Kidney capillary endothelial cell (primary cell): ENCODE data around the gene TUBG2.
A peak's percentile ranks its signal among the peaks of the same experiment; 100 is the strongest.
"Not testable (repeated sequence)": the region's sequence is repeated elsewhere in the genome, so short reads cannot be mapped to it uniquely, and the experiment has no call there.

Experiments
- DNase-seq: peaks from one replicate; pipeline ENCODE4 v3.0.0-alpha.2; 2018; ENCODE audit warnings: low spot score

The TUBG2 gene

DNA sequence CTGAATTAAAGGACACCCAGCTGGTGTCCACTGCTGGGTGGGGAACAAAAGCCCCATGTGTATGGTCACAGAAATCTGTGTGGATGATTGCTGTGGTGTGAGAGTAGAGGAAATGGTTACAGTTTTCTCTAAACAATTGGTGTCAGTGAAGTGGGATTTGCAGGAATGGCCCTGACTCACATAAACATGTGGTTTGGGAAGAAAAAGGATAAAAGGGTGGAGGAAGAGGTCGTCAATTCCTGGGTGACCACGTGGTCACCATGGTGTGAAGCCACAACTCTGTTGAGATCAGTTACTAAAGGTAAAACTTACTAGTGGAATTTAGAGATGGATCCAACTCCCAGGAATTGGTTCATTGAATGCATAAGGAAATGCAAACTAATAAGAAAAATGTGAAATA lies 3.6 kb upstream of the TUBG2 start:
- DNase-seq = no peak

DNA sequence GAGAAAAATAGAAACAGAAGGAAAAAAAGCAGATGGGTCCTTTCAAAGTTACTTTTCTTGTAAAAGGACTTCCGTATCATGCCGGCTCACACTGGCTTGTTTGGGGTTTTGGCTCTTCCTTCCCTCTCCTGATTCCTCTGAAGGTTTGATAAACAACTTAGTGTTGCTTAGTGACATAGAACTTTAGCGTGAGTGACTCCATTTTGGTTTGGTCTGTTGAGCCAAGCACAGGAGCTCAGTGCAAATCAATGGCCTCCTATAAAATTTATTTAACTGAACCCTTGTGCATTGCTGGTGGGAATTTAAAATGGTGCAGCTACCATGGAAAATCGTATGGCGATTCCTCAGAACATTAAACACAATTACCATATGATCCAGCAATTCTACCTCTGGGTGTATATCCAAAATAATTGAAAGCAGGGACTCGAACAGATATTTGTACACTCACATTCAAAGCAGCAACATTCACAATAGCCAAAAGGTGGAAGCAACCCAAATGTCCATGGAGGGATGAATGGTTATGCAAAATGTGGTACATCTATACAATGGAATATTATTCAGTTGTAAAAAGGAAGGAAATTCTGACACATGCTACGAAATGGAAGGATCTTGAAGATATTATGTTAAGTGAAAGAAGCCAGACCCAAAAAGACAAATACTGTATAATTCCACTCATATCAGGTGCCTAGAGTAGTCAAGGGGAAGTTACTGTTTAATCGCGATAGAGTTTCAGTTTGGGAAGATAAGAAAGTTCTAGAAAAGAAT lies 1.1 kb upstream of the TUBG2 start:
- no peak for DNase-seq

DNA sequence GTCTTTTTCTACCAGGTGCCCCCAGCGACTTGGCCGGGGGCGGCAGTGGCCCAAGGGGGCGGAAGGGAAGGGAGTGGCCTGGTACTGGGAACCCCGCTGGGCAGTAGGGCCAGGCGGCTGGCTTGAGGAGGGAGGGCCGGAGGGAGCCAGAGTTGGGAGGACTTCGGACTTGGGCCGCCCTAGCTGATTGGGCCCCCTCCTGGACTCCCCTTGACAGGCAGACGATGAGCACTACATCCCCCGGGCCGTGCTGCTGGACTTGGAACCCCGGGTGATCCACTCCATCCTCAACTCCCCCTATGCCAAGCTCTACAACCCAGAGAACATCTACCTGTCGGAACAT lies 819 bp downstream of the TUBG2 start:
- DNase-seq = not testable (repeated sequence)

DNA sequence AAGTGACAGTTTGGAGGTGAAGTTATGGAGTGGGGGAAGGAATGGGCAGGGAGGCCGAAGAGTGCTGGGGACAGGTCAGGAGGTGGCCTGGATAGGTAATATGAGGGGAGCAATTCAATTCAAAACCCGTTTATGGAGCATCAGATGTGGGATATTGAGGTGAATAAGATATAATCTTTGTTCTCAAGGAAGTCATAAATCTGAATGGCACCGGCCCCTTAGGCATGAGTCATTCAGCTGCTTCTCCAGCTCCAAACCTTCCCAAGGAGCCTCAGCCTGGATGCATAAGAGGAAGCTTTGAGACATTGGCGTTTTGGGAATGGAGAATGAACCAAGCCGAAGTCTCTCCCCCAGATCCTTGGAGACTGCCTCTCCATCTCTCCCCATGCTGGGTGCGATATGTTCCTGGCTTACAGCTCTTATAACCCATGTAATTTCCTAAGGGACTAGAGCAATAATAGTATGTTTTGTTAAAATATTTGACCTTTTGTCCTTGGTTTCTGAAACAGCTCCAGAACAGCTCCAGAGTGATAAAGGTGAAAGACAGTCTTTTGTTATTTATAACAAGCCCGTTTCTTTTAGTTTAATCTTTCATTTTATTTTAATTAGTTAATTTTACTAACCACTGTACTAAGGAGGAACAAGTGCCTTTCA lies 1.7 kb downstream of the TUBG2 start:
- peak; percentile 60 for DNase-seq

DNA sequence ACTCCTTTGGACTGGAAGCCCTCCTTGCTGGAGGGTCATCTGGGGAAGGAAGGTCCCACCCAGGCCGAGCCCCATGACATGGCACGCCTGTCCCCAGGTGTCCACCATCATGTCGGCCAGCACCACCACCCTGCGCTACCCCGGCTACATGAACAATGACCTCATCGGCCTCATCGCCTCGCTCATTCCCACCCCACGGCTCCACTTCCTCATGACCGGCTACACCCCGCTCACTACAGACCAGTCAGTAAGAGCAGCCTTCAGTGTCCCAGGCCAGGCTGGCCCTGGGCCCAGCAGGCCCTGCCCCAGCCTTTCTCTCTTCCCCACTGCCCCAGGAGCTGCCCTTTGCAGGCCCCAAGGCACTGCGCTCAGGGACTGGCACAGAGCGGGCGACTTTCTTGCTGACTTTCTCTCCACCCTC lies 6.5 kb downstream of the TUBG2 start:
- DNase-seq = no peak

DNA sequence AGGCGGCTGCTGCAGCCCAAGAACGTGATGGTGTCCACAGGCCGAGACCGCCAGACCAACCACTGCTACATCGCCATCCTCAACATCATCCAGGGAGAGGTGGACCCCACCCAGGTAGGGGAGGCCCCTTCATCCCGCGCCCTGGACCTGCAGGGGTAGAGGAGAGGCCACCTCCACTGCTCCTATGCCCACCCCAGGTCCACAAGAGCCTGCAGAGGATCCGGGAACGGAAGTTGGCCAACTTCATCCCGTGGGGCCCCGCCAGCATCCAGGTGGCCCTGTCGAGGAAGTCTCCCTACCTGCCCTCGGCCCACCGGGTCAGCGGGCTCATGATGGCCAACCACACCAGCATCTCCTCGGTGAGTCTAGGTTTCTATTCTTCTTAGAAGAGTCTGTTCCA lies 7.0 kb downstream of the TUBG2 start:
- DNase-seq = not testable (repeated sequence)

DNA sequence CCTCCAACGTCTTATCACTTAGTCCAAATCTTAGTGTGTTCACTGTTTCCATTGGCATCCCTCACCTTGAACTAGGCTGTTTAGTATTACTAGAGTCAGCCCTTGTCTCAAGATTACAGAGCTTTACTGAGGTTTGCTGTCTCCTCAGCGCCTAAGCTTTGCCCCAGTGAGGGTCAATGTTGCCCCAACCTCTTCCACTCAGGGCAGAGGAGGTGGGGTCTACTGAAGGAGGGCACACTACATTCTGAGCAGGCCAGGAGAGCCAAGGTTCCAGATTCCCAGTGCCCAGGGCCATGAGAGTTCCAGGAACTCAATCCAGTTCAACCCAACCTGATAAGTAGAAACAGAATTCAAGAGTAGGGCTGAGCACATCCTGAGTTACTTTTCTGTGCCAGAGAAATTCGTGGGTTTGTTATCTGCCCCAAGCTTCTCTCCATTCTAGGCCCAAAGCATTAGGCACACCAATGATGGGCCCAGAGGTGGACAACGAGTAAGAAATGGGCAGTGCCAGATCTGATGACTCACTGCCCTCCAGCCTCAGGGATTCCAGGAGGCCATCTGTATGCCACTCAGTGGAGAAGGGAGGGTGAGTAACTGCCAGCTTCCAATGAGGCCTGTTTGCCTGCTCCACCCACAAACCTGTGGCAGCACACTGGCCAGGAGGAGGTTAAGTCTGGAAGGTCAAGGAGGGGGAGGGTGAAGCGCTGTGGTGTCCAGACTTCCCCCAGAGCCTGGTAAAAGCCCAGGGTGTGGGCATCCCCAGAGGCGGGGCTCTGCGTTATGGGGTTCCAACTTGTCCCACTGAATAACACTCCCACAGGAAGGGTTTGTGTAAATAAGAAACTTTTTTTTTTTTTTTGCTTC lies 8.2 kb downstream of the TUBG2 start:
- peak; percentile 40 for DNase-seq

DNA sequence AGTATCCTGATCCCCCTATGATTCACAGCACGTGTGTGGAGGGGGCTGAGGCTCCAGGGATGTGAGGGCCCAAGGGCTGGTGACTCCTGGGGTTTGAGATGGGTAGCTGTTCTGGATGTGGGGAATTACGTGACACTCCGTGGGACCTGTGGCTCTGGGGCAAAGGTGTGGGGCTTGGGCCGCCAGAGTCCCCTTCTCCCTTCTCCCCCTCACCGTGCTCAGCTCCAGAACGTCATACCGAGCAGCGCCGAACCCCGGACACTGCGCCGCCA lies 10.6 kb downstream of the TUBG2 start:
- no peak for DNase-seq

DNA sequence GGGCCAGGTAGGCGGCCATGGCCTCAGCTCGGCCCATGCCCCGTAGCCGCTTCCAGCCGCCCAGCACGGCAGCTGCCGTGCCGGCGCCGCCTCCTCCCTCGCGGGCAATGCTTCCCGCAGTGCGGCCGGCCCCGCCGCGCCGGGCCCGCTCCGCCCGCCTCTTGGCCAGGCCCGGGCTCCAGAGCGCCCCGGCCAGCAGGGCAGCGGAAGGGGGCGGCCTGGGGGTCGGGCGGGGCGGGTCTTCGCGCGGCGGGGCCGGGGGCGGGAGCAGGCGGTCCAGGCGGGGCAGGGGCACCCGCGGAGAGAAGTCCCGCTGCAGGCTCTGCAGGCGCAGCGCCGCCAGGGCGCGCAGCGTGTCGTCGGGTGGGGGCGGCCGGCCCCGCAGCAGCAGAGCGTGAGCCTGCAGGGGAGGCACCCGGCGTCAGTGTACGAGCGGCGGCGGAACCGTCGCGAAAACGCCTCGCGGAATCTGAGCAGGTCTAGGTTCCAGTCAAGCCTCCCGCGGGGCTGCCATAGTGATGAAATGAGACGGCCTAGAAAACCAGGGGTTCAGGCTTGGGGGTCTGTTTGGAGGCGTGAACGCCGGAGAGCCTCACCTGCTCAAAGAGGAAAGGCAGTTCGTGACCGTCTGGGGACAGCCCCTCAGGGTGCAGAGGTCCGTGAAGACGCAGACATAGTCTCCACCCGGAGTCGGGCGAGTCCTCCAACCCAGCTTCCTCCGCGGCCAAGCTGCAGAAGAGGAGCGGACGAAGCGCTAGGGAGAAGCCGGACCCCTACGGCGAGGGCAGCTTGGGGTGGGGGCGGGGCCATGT lies 11.1 kb downstream of the TUBG2 start:
- no peak for DNase-seq

DNA sequence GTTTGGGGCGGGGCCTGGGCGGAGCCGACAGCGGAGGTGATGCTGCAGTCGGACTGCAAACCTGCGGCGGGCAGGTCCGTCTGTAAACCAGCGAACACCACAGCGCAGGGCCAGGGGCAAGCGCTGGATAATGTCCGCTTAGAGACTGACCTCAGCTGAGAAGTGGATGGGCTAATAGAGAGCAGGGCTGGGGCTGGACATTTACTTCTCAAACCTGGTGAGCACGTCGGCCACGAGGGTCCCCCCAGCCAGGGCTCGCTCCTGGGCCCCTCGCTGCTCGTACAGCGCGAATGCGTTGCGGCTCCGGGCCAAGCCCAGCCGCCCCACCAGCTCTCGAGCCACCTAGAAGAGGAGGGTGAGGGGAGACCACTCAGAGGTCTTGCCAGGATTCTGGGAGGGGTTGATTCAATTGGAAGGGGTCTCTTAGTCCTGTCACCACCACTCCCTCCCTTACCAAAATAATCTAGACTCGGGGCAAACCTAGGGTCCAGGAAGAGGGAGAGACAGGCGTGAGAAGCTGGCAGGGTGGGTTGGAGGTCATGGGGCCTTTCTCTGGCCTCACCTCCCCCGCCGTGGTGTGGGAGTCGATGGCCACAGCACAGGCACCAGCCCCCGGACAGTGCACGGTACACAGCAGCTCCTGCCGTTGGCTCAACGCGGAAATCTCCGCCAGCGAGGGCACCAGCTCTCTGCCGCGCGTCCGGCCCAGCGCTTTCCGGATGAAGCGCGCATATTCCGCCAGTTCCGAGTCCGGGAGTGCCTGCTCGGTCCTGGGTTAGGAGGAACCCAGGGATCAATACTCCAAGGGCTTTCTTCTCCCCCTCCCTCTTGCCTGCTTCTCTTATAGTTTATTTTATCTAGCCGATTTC lies 11.9 kb downstream of the TUBG2 start:
- no peak for DNase-seq

DNA sequence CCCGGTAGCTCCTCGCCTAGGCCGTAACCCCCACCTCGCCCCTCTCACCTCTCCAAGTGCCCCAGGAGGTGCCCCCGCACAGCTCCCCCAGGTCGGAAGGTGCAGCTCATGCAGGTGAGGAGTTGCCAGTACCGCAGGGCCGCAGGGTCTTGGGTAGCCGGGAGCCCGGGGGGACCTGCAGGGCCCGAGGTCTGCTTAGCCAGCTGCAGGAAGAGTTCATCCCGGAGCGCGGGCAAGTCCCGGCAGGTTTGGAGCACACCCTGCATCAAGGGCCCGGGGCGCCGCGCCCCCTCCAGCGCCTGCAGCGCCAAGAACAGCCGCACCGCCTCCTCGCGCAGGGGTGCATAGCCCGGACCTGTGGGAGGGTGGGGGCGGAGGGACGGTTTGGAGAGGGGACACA lies 13.0 kb downstream of the TUBG2 start:
- no peak for DNase-seq

DNA sequence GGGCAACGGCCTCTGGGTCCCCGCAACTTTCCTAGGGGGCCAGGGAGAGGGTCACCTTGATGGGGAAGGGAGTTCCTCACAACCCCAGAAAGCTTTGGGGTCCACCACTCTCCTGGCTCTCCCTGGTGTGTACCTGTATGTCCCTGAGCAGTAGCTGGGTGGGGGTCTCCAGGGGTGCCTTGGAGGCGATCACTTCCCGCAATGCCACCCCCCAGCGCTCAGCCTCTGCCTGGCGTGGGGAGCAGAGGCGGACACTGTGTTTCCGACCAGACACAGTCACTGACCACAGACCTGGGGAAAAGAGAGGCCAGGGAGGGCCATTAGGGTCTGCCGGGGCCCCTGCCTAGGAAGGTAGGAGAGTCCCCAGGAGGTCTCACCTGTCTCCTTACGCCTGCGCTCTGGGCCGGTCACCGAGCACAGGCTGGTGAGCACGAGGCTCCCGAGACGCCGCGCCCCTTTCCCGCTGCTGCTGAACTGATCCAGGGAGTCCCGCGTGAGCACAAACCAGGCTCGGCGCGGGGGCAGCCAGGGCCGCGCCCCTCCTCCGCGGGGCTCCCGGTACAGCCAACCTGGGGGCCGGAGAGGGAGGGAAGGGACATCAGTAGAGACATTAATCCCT lies 14.3 kb downstream of the TUBG2 start:
- DNase-seq = no peak

DNA sequence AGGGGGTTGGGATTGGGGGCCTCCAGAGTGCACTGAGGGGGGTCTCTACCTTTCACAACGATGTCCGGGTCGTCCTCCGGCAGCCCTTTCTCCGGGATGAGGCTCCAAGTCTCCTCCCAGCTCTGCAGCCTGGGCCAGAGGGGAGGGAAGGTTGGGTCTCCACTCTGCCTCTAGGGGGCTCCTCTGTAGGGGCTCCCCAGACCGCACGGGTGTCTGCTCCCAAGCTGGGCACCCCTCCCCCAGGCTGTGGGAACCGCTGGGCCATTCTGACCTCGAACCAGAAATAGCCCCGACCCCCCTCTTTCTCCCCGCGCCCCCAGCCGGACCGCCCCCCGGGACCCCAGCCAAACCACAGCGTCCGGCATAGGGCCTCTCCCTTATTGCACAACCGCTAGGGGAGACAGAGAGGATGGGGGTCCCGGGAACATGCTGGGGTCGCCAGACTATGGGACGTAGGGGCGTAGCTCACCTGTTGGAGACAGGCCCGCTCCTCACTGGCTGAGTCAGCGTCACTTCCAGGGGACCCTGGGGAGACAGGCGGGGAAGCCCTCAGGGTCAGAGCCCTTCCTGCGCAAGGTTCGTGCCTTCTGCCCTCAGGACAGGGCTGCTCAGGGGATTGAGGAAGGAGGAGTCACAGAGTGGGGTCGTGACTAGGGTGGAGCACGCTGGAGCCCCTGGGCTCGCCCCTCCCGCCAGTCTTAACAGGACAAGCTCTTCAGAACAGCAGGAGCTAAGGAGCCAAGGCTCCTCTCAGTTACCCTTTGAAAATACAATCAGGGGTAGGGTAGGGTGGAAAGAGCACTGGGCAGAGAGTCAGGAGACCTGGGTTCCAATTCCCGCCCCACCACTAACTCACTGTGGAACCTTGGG lies 15.0 kb downstream of the TUBG2 start:
- DNase-seq = no peak

DNA sequence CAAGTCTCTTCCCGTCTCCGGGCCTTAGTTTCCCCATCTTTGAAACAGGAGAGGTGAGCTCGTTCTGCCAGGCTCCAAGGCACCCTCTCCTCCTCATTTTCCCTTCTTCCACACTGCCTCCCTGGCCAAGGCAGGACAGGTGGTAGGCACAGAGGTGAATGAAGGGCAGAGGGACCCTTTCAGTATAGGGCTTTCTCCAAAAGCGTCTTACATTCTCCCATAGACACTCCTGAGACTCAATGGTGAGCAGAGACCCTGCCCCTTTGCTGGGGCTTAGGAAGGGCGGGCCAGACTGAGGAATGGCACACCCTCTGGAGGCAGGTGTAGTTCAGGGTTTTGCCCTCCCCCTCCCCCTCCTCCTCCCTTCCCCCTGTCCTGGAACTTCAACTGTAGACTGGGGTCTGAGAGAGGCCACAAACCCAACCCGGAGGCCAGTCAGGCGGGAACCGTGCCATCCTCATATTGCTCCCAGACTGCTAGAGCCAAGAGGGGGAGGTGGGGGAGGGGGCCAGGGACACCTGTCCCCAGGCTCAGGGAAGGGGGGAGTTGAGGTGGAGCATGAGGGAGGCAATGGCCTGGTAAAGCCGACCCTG lies 15.8 kb downstream of the TUBG2 start:
- no peak for DNase-seq

DNA sequence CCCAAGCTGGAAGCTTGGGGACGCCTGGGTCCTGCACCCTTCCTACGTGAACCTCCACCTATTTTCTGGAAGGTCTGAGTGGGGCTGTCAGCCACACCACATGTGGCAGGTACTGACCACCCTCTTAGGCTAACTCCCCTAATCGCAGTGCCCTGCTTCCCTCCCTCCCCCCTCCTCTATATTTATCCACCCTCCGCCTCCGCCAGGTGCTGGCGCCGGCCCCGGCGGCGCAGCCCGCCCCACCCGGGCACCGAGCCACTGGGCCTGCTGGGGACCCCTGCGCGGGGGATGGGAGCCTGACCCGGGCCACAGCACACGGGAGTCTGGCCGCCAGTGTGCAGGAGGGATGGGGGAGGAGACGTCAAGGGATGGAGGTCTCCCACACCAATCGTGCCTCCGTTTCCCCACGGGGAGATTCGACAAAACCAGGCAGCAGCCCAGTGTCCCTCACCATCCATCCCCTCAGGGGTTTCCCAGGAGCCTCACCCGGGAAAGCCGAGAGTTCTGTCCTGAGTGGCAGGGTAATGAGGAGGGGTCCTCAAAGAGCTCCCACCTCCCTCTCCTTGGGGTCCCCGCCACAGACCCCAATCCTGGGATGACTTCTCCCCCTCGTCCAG lies 16.4 kb downstream of the TUBG2 start:
- no peak for DNase-seq

DNA sequence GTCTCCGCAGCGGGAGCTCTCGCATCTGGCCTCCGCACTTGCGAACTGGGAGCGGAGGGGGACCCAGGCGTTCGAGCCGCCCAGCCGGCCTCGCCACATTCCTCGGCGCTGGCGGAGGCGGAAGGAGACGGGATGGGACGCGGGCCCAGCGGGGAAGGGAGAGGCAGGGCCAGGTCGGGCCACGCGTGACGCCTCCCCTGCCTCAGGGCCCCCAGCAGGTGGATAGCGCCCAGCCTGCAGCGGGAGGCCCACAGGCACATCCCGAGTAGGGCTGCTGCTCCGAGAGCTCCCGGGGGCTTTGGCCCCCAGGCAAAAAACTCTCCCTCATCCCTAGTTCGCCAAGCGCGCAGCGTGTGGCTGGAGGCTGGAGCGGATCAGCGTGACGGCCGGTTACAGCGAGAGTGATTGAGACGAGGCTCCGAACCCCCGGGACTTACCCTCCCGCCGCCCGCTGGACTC lies 16.9 kb downstream of the TUBG2 start:
- no peak for DNase-seq

DNA sequence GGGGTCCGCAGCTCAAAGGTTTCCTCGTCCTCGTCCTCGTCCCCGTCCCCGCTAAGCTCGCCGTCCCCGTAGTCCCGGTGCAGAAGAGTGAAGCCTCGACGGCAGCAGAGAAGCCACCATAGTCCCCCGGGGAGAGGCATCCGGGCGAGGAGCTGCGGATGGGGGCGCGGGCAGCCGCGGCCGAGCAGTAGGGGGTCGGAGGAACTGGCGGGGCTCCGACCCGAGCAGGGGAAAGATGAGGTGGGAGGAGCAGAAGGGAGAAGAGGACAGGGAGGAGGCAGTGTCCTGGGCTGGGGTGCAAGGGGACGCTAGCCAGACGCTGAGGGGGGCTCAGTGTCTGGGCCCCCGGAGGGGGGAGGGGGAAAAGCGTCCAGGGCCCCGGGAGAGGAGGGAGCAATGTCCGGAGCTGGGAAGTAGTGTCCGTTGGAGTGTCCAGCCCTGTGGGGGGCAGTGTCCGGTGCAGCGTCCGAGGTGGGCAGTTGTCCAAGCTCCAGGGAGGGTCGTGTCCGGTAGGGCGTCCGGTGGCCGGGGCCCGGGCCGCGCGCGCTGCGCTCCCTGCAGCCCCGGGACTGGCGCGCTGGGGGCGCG lies 17.4 kb downstream of the TUBG2 start, which contains the start of gene PLEKHH3:
PLEKHH3 (minus strand) TSS at position 571 of the 588 bp plus-strand sequence; CDS start at position 140, 431 bp downstream.
- no peak for DNase-seq
